ENCODE measurements around the gene LRCH2. TPM values are rescaled to one million over a fixed set of nuclear protein-coding genes. Genes with fewer than 3 reads are reported as not detected.

Gene LRCH2
- total and polyA plus RNA-seq, 9 of the 15 experiments (the other 6 are each of a cell fraction or from before 2014, with no cell fraction given) = 1.4 to 7.2 (median 2.9) TPM

DNA sequence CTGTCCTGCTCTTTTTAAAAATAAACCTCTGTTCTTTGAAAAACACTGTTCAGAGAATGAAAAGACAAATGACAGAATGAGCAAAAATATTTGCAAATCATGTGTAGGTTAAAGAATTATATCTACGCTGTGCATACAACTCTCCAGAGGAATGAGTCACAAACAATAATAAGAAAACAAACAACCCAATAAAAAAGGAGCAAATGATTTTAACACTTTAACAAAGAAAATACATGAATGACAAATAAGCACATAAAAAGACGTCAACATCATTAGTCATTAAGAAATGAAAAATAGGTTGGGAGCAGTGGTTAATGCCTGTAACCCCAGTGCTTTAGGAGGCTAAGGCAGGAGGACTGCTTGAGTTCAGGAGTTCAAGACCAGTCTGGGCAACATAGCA lies 21.1 kb upstream of the LRCH2 start:
- Histone ChIP-seq H3K27me3 (ENCODE audit: control insufficient read depth in 2 of 2, insufficient read depth in 2 of 2, low read length in 2 of 2) (no peaks in the 10 kb centered on the region), H3K4me3 (no peak overlapping the region), H3K36me3 (ENCODE audit: control insufficient read depth, insufficient read depth, low read length) (no peaks in the 10 kb centered on the region), H3K4me1 (replicated peaks in 1 of 2; ENCODE audit: control insufficient read depth in 2 of 2, insufficient read depth in 2 of 2, low read length in 2 of 2) (no peaks in the 10 kb centered on the region), H2AFZ (ENCODE audit: low read depth, low read length) (no peak overlapping the region), H3K79me2 (ENCODE audit: control insufficient read depth, insufficient read depth, low read length) (no peaks in the 10 kb centered on the region), H3K4me2 (ENCODE audit: insufficient read depth, low read length) (no peak overlapping the region), H3K9ac (ENCODE audit: insufficient read depth in 1 of 2, low read depth in 2 of 2, low read length in 2 of 2) (no peak overlapping the region), H3K9me1 (ENCODE audit: control insufficient read depth, insufficient read depth, low read length) (no peaks in the 10 kb centered on the region), H3K27ac (ENCODE audit: extremely low read depth, low read depth, low read length) (no peak overlapping the region), H4K20me1 (replicated peaks; ENCODE audit: control insufficient read depth, insufficient read depth, low read length) (no peaks in the 10 kb centered on the region), H3K9me3 (replicated peaks; ENCODE audit: control insufficient read depth, insufficient read depth, low read depth, low read length) (no peaks in the 10 kb centered on the region)
- FAIRE-seq = no peak
- DNase-seq (ENCODE audit: extremely low read depth in 1 of 4, low spot score in 3 of 4) = no peak
- intact Hi-C loops (cut with micrococcal nuclease) (no loop called here), in situ Hi-C loops (cut with MboI) (no loop called here)
- BruUV-seq (replicated peaks) = no TSS peak
- TF ChIP-seq BMI1 (IDR thresholded peaks at IDR 0.05; ENCODE audit: low read length) (no peak), ZNF146 (CRISPR knock-in tag; IDR thresholded peaks at IDR 0.05; ENCODE audit: unreplicated experiment) (no peak), HDAC3 (IDR thresholded peaks at IDR 0.05; ENCODE audit: borderline replicate concordance, partially characterized antibody) (no peak), PML (IDR thresholded peaks at IDR 0.05; ENCODE audit: low read length) (no peak), FOS (IDR thresholded peaks at IDR 0.05; ENCODE audit: extremely low read depth, insufficient read length) (no peak), ZNF217 (CRISPR knock-in tag; IDR thresholded peaks at IDR 0.05) (no peak)
- TF ChIP-seq, protein P1, sequence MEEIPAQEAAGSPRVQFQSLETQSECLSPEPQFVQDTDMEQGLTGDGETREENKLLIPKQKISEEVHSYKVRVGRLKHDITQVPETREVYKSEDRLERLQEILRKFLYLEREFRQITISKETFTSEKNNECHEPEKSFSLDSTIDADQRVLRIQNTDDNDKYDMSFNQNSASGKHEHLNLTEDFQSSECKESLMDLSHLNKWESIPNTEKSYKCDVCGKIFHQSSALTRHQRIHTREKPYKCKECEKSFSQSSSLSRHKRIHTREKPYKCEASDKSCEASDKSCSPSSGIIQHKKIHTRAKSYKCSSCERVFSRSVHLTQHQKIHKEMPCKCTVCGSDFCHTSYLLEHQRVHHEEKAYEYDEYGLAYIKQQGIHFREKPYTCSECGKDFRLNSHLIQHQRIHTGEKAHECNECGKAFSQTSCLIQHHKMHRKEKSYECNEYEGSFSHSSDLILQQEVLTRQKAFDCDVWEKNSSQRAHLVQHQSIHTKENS (CRISPR knock-in tag; IDR thresholded peaks at IDR 0.05) = no peak
- POLR2A ChIA-PET = no interaction called here
- no peak for ATAC-seq
- CTCF ChIA-PET (ENCODE audit: low intra/inter-chr PET ratio) = no interaction called here
- WGBS (ENCODE audit: insufficient coverage, low coverage, missing lambda C conversion rate) = 0% methylated on average over 2 of the region's 2 CpGs

Data from K562 (cell line).